OCI-LY7 (cell line): ENCODE results near the gene NPEPL1.

Experiments used
- CTCF ChIP-seq: fragments of 200-600 bp; sonication (generic); conservative IDR thresholded peaks from 2 replicates; pipeline ENCODE4 v1.5.1; 2014; ENCODE audit warnings: mild to moderate bottlenecking, antibody characterized with exemption, low read length, moderate library complexity, mixed read lengths
- EZH2phosphoT487 ChIP-seq: fragments of 200-600 bp; sonication (generic); IDR thresholded peaks from 2 replicates; pipeline ENCODE4 v1.6.1; 2018; ENCODE audit warnings: low read depth, borderline replicate concordance, mild to moderate bottlenecking, mixed run types, antibody characterized with exemption, low read length, moderate library complexity, mixed read lengths

- TF ChIP-seq CTCF (no peak), EZH2phosphoT487 (no peak)
Observed at GRCh38 chr20:58669287-58670006, 23.2 kb upstream of the NPEPL1 start.
